Endodermal cell (in vitro differentiated cells): ENCODE results near the gene CD99. TPM values are rescaled to one million over a fixed set of nuclear protein-coding genes. Genes with fewer than 3 reads are reported as not detected.
A peak's percentile ranks its signal among the peaks of the same experiment; 100 is the strongest.

ENCODE experiments used
- DNase-seq: peaks from one replicate; pipeline ENCODE4 v3.0.0-alpha.2; 2017
- H3K27ac ChIP-seq: 2 replicates; pipeline ENCODE4 v1.5.1; 2013; ENCODE audit warnings: mild to moderate bottlenecking, low read depth, low read length, moderate library complexity
- H3K27me3 ChIP-seq: 2 replicates; pipeline ENCODE4 v1.6.1; 2013; ENCODE audit warnings: mild to moderate bottlenecking, low read length, moderate library complexity; ENCODE audit not compliant: insufficient read depth, control insufficient read depth, poor library complexity, severe bottlenecking
- H3K36me3 ChIP-seq: 2 replicates; pipeline ENCODE4 v1.7.0; 2013; ENCODE audit warnings: mild to moderate bottlenecking, low read length, moderate library complexity; ENCODE audit not compliant: control insufficient read depth, insufficient read depth
- H3K4me1 ChIP-seq: one replicate; pipeline ENCODE4 v1.7.0; 2013; ENCODE audit warnings: low read length; ENCODE audit not compliant: control insufficient read depth, insufficient read depth
- H3K4me3 ChIP-seq: 2 replicates; pipeline ENCODE4 v1.5.1; 2013; ENCODE audit warnings: mild to moderate bottlenecking, low read length, moderate library complexity
- H3K9ac ChIP-seq: 2 replicates; pipeline ENCODE4 v1.6.1; 2013; ENCODE audit warnings: mild to moderate bottlenecking, low read length, moderate library complexity; ENCODE audit not compliant: poor library complexity, severe bottlenecking; ENCODE audit errors: extremely low read depth
- H3K9me3 ChIP-seq: 2 replicates; pipeline ENCODE4 v1.6.1; 2013; ENCODE audit warnings: mild to moderate bottlenecking, low read length, moderate library complexity; ENCODE audit not compliant: control insufficient read depth
- H3K27ac Mint-ChIP-seq: 2 replicates; pipeline ENCODE4 v1.8.0; 2020; ENCODE audit warnings: mixed read lengths
- H3K27me3 Mint-ChIP-seq: 2 replicates; pipeline ENCODE4 v1.8.0; 2021; ENCODE audit warnings: mild to moderate bottlenecking, mixed read lengths; ENCODE audit not compliant: insufficient read depth
- H3K36me3 Mint-ChIP-seq: 2 replicates; pipeline ENCODE4 v1.8.0; 2020; ENCODE audit warnings: low read depth, mixed read lengths
- H3K4me1 Mint-ChIP-seq: 2 replicates; pipeline ENCODE4 v1.8.0; 2020; ENCODE audit warnings: mixed read lengths
- H3K4me3 Mint-ChIP-seq: 2 replicates; pipeline ENCODE4 v1.8.0; 2020; ENCODE audit warnings: mild to moderate bottlenecking, moderate library complexity, mixed read lengths
- H3K9me3 Mint-ChIP-seq: 2 replicates; pipeline ENCODE4 v1.8.0; 2020; ENCODE audit warnings: mild to moderate bottlenecking, mixed read lengths
- WGBS, 2 experiments: methylation state at CpG; one replicate each; pipeline versions ENCODE4 v1.1.5 to v1.1.7; 2013; ENCODE audit warnings: missing lambda C conversion rate in 2 of 2, mixed read lengths in 1 of 2; ENCODE audit not compliant: insufficient coverage in 1 of 2, insufficient read length in 1 of 2; 5-methylcytosine and 5-hydroxymethylcytosine counted together
- total RNA-seq, 2 donors: library from RNA; stranded (reverse); fragmentation: NEBNext Ultra II Directional in 1 of 2; extraction: Animal tissue kit (Norgen Biotek cat#: 25700) in 1 of 2; gene quantifications; 2 replicates in 1 of 2; 3 replicates in 1 of 2; pipeline ENCODE4 v1.2.1, GENCODE V29; 2021
- TF ChIP-seq, protein P1 (sequence below): fragments of 200-600 bp; sonication (generic); conservative IDR thresholded peaks from 2 replicates; pipeline ENCODE4 v1.5.0; 2021; ENCODE audit warnings: antibody characterized with exemption, mild to moderate bottlenecking

Gene CD99
- total RNA-seq, 2 donors from 2014 or later = 314 to 397 TPM

DNA sequence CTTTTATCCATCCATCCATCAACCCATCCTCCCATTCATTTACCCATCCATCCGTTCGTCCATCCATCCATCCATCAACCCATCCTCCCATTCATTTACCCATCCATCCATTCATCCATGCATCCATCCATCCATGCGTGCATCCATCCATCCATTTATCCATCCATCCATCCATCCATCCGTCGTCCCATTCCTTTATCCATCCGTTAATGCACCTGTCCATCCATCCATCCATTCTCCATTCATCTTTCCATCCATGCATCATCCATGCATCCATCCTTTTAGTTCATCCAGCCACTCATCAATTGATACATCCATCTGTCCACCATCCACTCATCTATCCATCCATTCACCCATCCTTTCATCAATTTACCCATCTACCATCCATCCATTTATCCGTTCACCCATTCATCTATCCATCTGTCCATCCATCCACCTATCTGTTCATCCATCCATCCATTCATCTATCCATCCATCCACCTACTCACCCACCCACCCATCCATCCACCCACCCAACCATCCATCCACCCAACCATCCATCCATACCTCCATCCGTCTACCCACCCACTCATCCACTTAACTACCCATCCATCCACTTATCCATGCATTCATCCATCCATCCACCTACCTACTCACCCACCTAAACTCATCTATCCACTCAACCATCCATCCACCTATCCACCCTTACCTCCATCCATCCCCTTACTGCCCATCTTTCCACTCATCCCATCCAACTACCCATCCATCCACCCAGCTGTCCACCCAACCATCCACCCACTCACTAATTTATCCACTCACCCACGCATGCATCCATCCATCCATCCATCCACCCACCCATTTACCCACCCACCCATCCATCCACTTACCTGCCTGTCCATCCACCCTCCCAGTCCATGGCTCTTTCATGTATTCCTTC lies 9.6 kb downstream of the CD99 start:
- Mint-ChIP-seq H3K27ac (no peak overlapping the region), H3K36me3 (peaks cover 63% of the 10 kb centered on the region), H3K27me3 (no peaks in the 10 kb centered on the region), H3K9me3 (no peaks in the 10 kb centered on the region), H3K4me1 (peaks cover 21% of the 10 kb centered on the region), H3K4me3 (no peak overlapping the region)
- H3K27me3 ChIP-seq = no peaks in the 10 kb centered on the region
- H3K27ac ChIP-seq = no peak overlapping the region
- peaks cover 41% of the 10 kb centered on the region for H3K36me3 ChIP-seq
- DNase-seq = no peak
- WGBS, 2 experiments = 93 to 97% methylated on average over 9 of the region's 9 CpGs
- no peak overlapping the region for H3K9ac ChIP-seq
- no peaks in the 10 kb centered on the region for H3K4me1 ChIP-seq
- TF ChIP-seq, protein P1, sequence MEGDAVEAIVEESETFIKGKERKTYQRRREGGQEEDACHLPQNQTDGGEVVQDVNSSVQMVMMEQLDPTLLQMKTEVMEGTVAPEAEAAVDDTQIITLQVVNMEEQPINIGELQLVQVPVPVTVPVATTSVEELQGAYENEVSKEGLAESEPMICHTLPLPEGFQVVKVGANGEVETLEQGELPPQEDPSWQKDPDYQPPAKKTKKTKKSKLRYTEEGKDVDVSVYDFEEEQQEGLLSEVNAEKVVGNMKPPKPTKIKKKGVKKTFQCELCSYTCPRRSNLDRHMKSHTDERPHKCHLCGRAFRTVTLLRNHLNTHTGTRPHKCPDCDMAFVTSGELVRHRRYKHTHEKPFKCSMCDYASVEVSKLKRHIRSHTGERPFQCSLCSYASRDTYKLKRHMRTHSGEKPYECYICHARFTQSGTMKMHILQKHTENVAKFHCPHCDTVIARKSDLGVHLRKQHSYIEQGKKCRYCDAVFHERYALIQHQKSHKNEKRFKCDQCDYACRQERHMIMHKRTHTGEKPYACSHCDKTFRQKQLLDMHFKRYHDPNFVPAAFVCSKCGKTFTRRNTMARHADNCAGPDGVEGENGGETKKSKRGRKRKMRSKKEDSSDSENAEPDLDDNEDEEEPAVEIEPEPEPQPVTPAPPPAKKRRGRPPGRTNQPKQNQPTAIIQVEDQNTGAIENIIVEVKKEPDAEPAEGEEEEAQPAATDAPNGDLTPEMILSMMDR = no peak
- H3K9me3 ChIP-seq = no peaks in the 10 kb centered on the region
- H3K4me3 ChIP-seq = no peak overlapping the region

DNA sequence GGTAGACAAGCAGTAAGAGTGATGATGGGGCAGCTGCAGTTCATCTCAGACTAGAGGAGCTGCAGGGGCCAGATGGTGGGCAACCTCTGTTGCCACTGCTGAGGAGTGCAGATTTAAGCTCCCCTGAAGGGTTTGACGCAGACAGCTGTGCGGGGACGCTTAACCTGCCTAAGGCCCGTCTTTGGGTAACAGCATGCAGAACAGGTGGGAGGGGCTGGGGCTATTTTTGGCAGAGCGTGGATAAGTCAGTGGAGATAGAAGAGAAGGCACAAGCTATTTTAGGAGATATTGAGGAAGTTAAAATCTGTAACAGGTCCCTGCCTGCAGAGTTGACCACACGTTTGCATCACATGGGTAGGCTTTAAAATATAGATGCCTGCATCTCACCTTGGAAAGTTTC lies 10.5 kb downstream of the CD99 start:
- Histone ChIP-seq H3K4me1 (no peaks in the 10 kb centered on the region), H3K27me3 (no peaks in the 10 kb centered on the region), H3K4me3 (no peak overlapping the region), H3K36me3 (peaks cover 38% of the 10 kb centered on the region), H3K9ac (no peak overlapping the region), H3K27ac (no peak overlapping the region), H3K9me3 (no peaks in the 10 kb centered on the region)
- peaks cover 59% of the 10 kb centered on the region for H3K36me3 Mint-ChIP-seq
- H3K27me3 Mint-ChIP-seq = no peaks in the 10 kb centered on the region
- no peak overlapping the region for H3K27ac Mint-ChIP-seq
- no peak overlapping the region for H3K4me3 Mint-ChIP-seq
- WGBS, 2 experiments = 86 to 93% methylated on average over 4 to 6 of the region's 6 CpGs
- peaks cover 24% of the 10 kb centered on the region for H3K4me1 Mint-ChIP-seq
- no peaks in the 10 kb centered on the region for H3K9me3 Mint-ChIP-seq
- TF ChIP-seq, protein P1 = no peak
- no peak for DNase-seq

DNA sequence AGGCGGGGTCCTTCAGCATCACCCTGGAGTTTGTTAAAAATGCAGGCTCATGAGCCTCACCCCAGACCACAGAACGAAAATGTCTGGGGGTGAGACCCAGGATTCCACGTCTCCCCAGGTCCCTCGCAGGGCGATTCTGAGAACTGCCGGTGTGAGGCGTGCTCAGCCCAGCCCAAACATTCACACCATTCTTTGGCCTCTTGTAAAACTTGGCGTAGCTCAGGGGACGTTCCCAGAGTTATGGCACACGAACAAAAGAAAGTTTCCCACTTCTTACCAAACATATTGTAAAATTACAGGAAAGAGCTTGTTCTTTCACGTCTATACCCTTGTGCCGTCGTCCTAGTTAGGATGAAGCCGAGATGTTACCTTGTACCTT lies 12.9 kb downstream of the CD99 start:
- Histone ChIP-seq H3K27ac (peak overlapping the region; percentile 49), H3K27me3 (no peaks in the 10 kb centered on the region), H3K4me3 (no peak overlapping the region), H3K9me3 (no peaks in the 10 kb centered on the region), H3K36me3 (peaks cover 18% of the 10 kb centered on the region), H3K9ac (no peak overlapping the region), H3K4me1 (no peaks in the 10 kb centered on the region)
- WGBS, 2 experiments = 84 to 86% methylated on average over 14 of the region's 14 CpGs
- no peak overlapping the region for H3K4me3 Mint-ChIP-seq
- peak; percentile 67 for DNase-seq
- peaks cover 40% of the 10 kb centered on the region for H3K36me3 Mint-ChIP-seq
- no peaks in the 10 kb centered on the region for H3K27me3 Mint-ChIP-seq
- peaks cover 45% of the 10 kb centered on the region for H3K4me1 Mint-ChIP-seq
- TF ChIP-seq, protein P1 = peak; percentile 43
- H3K9me3 Mint-ChIP-seq = no peaks in the 10 kb centered on the region
- peak overlapping the region; percentile 55 for H3K27ac Mint-ChIP-seq
